Psoas muscle (tissue), 8 donors: ENCODE data around the gene NME7. TPM values are rescaled to one million over a fixed set of nuclear protein-coding genes. Genes with fewer than 3 reads are reported as not detected.

Experiments used
- ATAC-seq, 4 donors: fragments of 200-7000 bp; cut with Tn5 transposase; one replicate each; pipeline ENCODE4 v1.9.1; 2020; ENCODE audit warnings: moderate library complexity in 3 of 4, mild to moderate bottlenecking in 2 of 4
- DNase-seq, 2 donors: peaks; one replicate each; pipeline ENCODE4 v3.0.0-alpha.2; 2020
- H3K27ac ChIP-seq: fragments of 200-600 bp; one replicate; pipeline ENCODE4 v1.8.0; 2022
- H3K27me3 ChIP-seq, 3 donors: fragments of 200-600 bp in 1 of 3; one replicate each; pipeline versions ENCODE4 v1.6.1 to v1.8.0; 2013 to 2022; ENCODE audit warnings: low read length in 2 of 3, mild to moderate bottlenecking in 2 of 3, moderate library complexity in 1 of 3; ENCODE audit not compliant: insufficient read depth in 3 of 3
- H3K36me3 ChIP-seq, 2 donors: fragments of 200-600 bp in 1 of 2; one replicate each; pipeline versions ENCODE4 v1.6.1 to v1.8.0; 2013 to 2022; ENCODE audit warnings: low read depth in 1 of 2, mild to moderate bottlenecking in 1 of 2, moderate library complexity in 1 of 2; ENCODE audit not compliant: insufficient read depth in 1 of 2
- H3K4me1 ChIP-seq: fragments of 200-600 bp; one replicate; pipeline ENCODE4 v1.8.0; 2022
- H3K4me3 ChIP-seq: fragments of 200-600 bp; one replicate; pipeline ENCODE4 v1.8.0; 2022; ENCODE audit warnings: mild to moderate bottlenecking
- H3K9me3 ChIP-seq: fragments of 200-600 bp; one replicate; pipeline ENCODE4 v1.8.0; 2022
- CTCF ChIP-seq: fragments of 200-600 bp; IDR thresholded peaks from one replicate; pipeline ENCODE4 v1.8.0; 2022; ENCODE audit warnings: antibody characterized with exemption
- WGBS, 3 donors: extraction: QIAGEN DNeasy Blood & Tissue Kit; methylation state at CpG; one replicate each; pipeline versions ENCODE4 v1.1.6 to v1.1.7; 2013; 5-methylcytosine and 5-hydroxymethylcytosine counted together
- intact Hi-C, 2 donors: fragments of 100-400 bp; cut with DNase I; formaldehyde crosslinking; loops; one replicate each; pipeline versions ENCODE4 v1.11.0 to v1.14.2; 2022
- polyA plus RNA-seq, 3 donors: library from polyadenylated mRNA; stranded (reverse); fragments of 200-250 nt; gene quantifications; one replicate each; pipeline ENCODE4 v1.2.3, GENCODE V29; 2013
- total RNA-seq, 4 donors: library from RNA; stranded (reverse); fragmentation: NEBNext Ultra II Directional in 2 of 4; extraction: Animal tissue kit (Norgen Biotek cat#: 25700) in 2 of 4; gene quantifications; one replicate each; pipeline versions ENCODE4 v1.2.1 to v1.2.4, GENCODE V29; 2021 to 2023
- donor health status: healthy with polysubstance abuse.
- donor health status: DM: no; HTN: no; CAD: no; lungs with moderate emphysema.
- donor health status: Bipolar disorder and iron deficiency.
- donor health status: healthy.
- donor health status: DM: yes; HTN: yes; CAD: no.
- donor health status: DM: no; HTN: no; CAD: no.
- donor health status: DM: no; HTN: no; CAD: no.
- donor health status: DM: yes; HTN: yes; CAD: no.

The NME7 gene
- total and polyA plus RNA-seq, 7 donors: 3.9 to 14.1 (median 4.8) TPM

DNA sequence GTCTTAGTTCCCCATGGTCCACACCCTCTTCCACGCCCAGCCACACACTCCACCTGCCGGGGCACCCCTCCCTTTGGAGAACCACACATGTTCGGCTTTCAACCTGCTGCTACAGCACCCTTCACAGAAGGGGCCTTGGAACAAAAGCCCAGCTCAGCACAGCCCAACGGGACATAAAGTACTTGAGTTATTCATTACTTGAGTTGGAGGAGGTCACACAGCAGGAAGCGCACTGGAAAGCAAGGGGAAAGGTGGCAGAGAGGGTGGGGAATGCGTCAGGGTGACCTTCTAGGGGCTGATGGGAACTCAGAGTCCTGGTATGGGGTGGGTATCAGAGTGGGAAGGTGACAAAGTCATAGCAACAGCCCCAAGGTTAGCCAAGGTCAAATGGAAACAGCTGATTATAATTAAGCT lies 264.1 kb downstream of the NME7 start:
- Histone ChIP-seq H3K27me3 (no peaks in the 10 kb centered on the region), H3K36me3 (peaks cover 0 to 14% of the 10 kb centered on the region in 2 donors), H3K9me3 (no peaks in the 10 kb centered on the region), H3K27ac (no peak overlapping the region), H3K4me1 (peaks cover 19% of the 10 kb centered on the region), H3K4me3 (no peak overlapping the region)
- DNase-seq: no peak
- 61 to 75% (median 74%) methylated on average over 6 of the region's 6 CpGs for WGBS, 3 donors
- intact Hi-C loops: loop anchor here (5.0 to 10.0 kb wide), 3 partner anchors 206 to 639 kb away; no protein-coding TSS in a partner anchor
- TF ChIP-seq CTCF: no peak
- ATAC-seq: no peak

DNA sequence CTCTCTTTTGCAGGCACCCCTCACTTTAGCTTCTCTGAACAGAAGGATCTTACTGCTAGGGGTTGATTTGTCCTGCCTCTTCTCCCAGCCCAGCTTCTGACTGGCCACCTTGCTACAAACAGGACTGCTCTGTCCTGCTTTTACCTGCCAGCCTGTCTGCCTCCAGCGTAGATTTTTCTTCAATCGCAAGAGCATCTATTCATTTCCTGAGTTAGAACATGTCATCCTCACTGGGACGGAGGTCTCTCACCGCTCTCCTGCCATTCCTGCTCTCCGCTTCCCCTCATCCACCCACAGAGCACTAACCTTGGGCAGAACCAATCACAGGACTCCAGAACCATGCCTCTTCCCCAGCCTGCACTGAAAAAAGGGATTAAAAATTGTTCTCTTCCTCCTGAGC lies 264.6 kb downstream of the NME7 start:
- Histone ChIP-seq H3K27ac (peak overlapping the region; percentile 41), H3K4me3 (no peak overlapping the region), H3K4me1 (peaks cover 19% of the 10 kb centered on the region), H3K27me3 (no peaks in the 10 kb centered on the region), H3K36me3 (peaks cover 0 to 9% of the 10 kb centered on the region in 2 donors), H3K9me3 (no peaks in the 10 kb centered on the region)
- intact Hi-C loops: loop anchor here (5.0 to 10.0 kb wide), 3 partner anchors 206 to 638 kb away; no protein-coding TSS in a partner anchor
- DNase-seq (no peak), ATAC-seq (no peak)
- 85 to 92% (median 92%) methylated on average over 5 of the region's 5 CpGs for WGBS, 3 donors
- TF ChIP-seq CTCF: no peak

- WGBS, 3 donors: 27 to 35% (median 31%) methylated on average over 4 of the region's 4 CpGs
- Histone ChIP-seq H3K27ac (peak overlapping the region; percentile 41), H3K4me3 (no peak overlapping the region), H3K27me3 (no peaks in the 10 kb centered on the region), H3K36me3 (peaks cover 0 to 5% of the 10 kb centered on the region in 2 donors), H3K4me1 (peaks cover 19% of the 10 kb centered on the region), H3K9me3 (no peaks in the 10 kb centered on the region)
- no peak for TF ChIP-seq CTCF
- no peak for ATAC-seq
- intact Hi-C loops: loop anchor here (5.0 to 10.0 kb wide), 3 partner anchors 205 to 638 kb away; no protein-coding TSS in a partner anchor
- DNase-seq: no peak
These were observed 265.0 kb downstream of the NME7 start for GRCh38 chr1:169102567-169102966.

DNA sequence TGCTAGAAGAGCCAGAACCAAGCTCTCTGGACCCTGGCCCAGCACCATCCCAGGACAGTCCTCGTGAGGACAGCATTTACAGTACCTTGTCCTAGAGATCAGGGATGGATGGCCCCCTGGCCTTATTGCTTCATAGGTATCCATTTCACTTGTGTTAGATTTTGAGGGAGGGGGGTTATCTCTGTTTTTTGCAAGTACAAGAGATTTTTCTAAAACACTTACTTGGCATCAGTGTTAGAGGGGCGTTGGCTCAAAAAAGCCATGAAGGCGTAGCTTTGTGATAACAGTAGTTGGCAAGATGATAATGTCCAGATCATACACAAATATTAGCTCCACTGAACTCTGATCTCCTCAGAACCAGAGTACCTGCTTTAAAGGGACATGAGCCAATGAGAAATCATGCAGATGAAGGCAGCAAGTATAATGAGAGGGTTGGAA lies 266.9 kb downstream of the NME7 start:
- Histone ChIP-seq H3K4me1 (peaks cover 19% of the 10 kb centered on the region), H3K27ac (no peak overlapping the region), H3K4me3 (no peak overlapping the region), H3K9me3 (no peaks in the 10 kb centered on the region), H3K27me3 (no peaks in the 10 kb centered on the region), H3K36me3 (no peaks in the 10 kb centered on the region)
- TF ChIP-seq CTCF: no peak
- ATAC-seq (no peak), DNase-seq (no peak)
- intact Hi-C loops: loop anchor here (5.0 to 10.0 kb wide), 3 partner anchors 203 to 636 kb away; no protein-coding TSS in a partner anchor
- 91 to 94% (median 92%) methylated on average over 3 of the region's 3 CpGs for WGBS, 3 donors

- intact Hi-C loops: loop anchor here (5.0 to 10.0 kb wide), 3 partner anchors 203 to 635 kb away; no protein-coding TSS in a partner anchor
- TF ChIP-seq CTCF: no peak
These were observed 267.4 kb downstream of the NME7 start for GRCh38 chr1:169100208-169100607.

More at GRCh38 chr1:169100208-169100607, 267.4 kb downstream of the NME7 start:
- Histone ChIP-seq H3K4me3 (no peak overlapping the region), H3K27me3 (no peaks in the 10 kb centered on the region), H3K27ac (no peak overlapping the region), H3K9me3 (no peaks in the 10 kb centered on the region), H3K4me1 (peaks cover 15% of the 10 kb centered on the region), H3K36me3 (no peaks in the 10 kb centered on the region)
- 83 to 92% (median 83%) methylated on average over 1 of the region's 1 CpG for WGBS, 3 donors
- no peak for DNase-seq
- no peak for ATAC-seq
